A549 (cell line): ENCODE measurements around the gene OTULINL. TPM values are rescaled to one million over a fixed set of nuclear protein-coding genes. Genes with fewer than 3 reads are reported as not detected.

ENCODE experiments used
- ATAC-seq, 2 experiments: fragments of 200-7000 bp in 1 of 2; fragments of >200 bp in 1 of 2; cut with Nextera tagmentation in 1 of 2; cut with Tn5 transposase in 1 of 2; 3 replicates each; pipeline versions ENCODE4 v1.8.0 to v1.9.1; 2018 to 2020; ENCODE audit warnings: mild to moderate bottlenecking in 1 of 2, moderate library complexity in 1 of 2
- CTCF ChIA-PET: fragments of 300-600 bp; sonication (Branson Sonifier 250); formaldehyde crosslinking; extraction: SDS; loops from one replicate; lab custom pipeline; 2021; ENCODE audit warnings: antibody characterized with exemption, inconsistent platforms; lab: Yijun Ruan, JAX
- POLR2A ChIA-PET: fragments of 350-600 bp; formaldehyde crosslinking; extraction: SDS; loops from one replicate; lab custom pipeline; 2021; ENCODE audit warnings: antibody characterized with exemption, inconsistent platforms; lab: Yijun Ruan, JAX
- DNase-seq, 2 experiments: peaks; one replicate each; pipeline versions ENCODE4 v3.0.0 to v3.0.0-alpha.2; 2011 to 2016; ENCODE audit warnings: low read depth in 1 of 2, low spot score in 1 of 2
- FAIRE-seq: peaks from 2 replicates; lab custom pipeline; 2011; peaks lifted over from hg19 to GRCh38; lab: Jason Lieb, UNC
- H3K27ac ChIP-seq, 2 experiments: fragments of >200 bp; sonication (Bioruptor Twin); formaldehyde crosslinking; 3 replicates each; pipeline ENCODE4 v1.5.1; 2016 to 2017
- H3K4me1 ChIP-seq: fragments of >200 bp; sonication (Bioruptor Twin); formaldehyde crosslinking; 3 replicates; pipeline ENCODE4 v1.6.1; 2016
- H3K4me2 ChIP-seq: fragments of >200 bp; sonication (Bioruptor Twin); formaldehyde crosslinking; 3 replicates; pipeline ENCODE4 v1.6.1; 2016
- H3K4me3 ChIP-seq: fragments of >200 bp; sonication (Bioruptor Twin); formaldehyde crosslinking; 3 replicates; pipeline ENCODE4 v1.5.1; 2016
- H3K9me3 ChIP-seq: fragments of >200 bp; sonication (Bioruptor Twin); formaldehyde crosslinking; 3 replicates; pipeline ENCODE4 v1.6.1; 2016
- ATOH8 ChIP-seq: fragments of 250-450 bp; sonication (Bioruptor Pico); IDR thresholded peaks from 2 replicates; pipeline ENCODE4 v1.5.0; 2020; ENCODE audit warnings: low read depth, mild to moderate bottlenecking, moderate library complexity
- CBX8 ChIP-seq: fragments of 200-600 bp; sonication (generic); IDR thresholded peaks from 2 replicates; pipeline ENCODE4 v1.6.1; 2016
- CEBPB ChIP-seq, 2 experiments: fragments of >200 bp in 1 of 2; sonication (Bioruptor Twin) in 1 of 2; formaldehyde crosslinking in 1 of 2; IDR thresholded peaks; 2 replicates each; pipeline ENCODE4 v1.6.1; 2012 to 2016
- EP300 ChIP-seq, 2 experiments: fragments of >200 bp; sonication (Bioruptor Twin); formaldehyde crosslinking; IDR thresholded peaks; 2 replicates in 1 of 2; 3 replicates in 1 of 2; pipeline ENCODE4 v1.6.1; 2016 to 2017
- FOSB ChIP-seq: fragments of 250-450 bp; sonication (Bioruptor Pico); IDR thresholded peaks from 2 replicates; pipeline ENCODE4 v1.5.0; 2020; ENCODE audit warnings: mild to moderate bottlenecking, moderate library complexity
- HEYL ChIP-seq: fragments of 250-450 bp; sonication (Bioruptor Pico); IDR thresholded peaks from 2 replicates; pipeline ENCODE4 v1.8.0; 2021; ENCODE audit warnings: mild to moderate bottlenecking, moderate library complexity
- HOXB13 ChIP-seq: fragments of 250-450 bp; sonication (Bioruptor Pico); IDR thresholded peaks from 2 replicates; pipeline ENCODE4 v1.5.0; 2020; ENCODE audit warnings: low read depth, mild to moderate bottlenecking, moderate library complexity
- MAZ ChIP-seq: fragments of 150-350 bp; IDR thresholded peaks from 2 replicates; pipeline ENCODE4 v1.6.1; 2014; ENCODE audit warnings: antibody characterized with exemption, low read depth, low read length, borderline replicate concordance
- NPAS2 ChIP-seq: fragments of 250-450 bp; sonication (Bioruptor Pico); IDR thresholded peaks from 2 replicates; pipeline ENCODE4 v1.8.0; 2022; ENCODE audit warnings: mild to moderate bottlenecking, moderate library complexity, borderline replicate concordance
- NR3C1 ChIP-seq: fragments of >200 bp; sonication (Bioruptor Twin); formaldehyde crosslinking; IDR thresholded peaks from 3 replicates; pipeline ENCODE4 v1.6.1; 2017
- PHF8 ChIP-seq: fragments of 200-600 bp; sonication (generic); IDR thresholded peaks from 2 replicates; pipeline ENCODE4 v1.6.1; 2016; ENCODE audit warnings: low read depth, mild to moderate bottlenecking, antibody characterized with exemption, moderate library complexity, borderline replicate concordance
- RARB ChIP-seq: fragments of 250-450 bp; sonication (Bioruptor Pico); IDR thresholded peaks from 2 replicates; pipeline ENCODE4 v1.8.0; 2021; ENCODE audit warnings: mild to moderate bottlenecking, moderate library complexity
- RNF2 ChIP-seq: fragments of 200-600 bp; sonication (generic); IDR thresholded peaks from 2 replicates; pipeline ENCODE4 v1.6.1; 2016; ENCODE audit warnings: low read depth, mild to moderate bottlenecking, antibody characterized with exemption, moderate library complexity, borderline replicate concordance
- TFCP2L1 ChIP-seq: fragments of 250-450 bp; sonication (Bioruptor Pico); IDR thresholded peaks from 2 replicates; pipeline ENCODE4 v1.5.0; 2021; ENCODE audit warnings: mild to moderate bottlenecking
- ZC3H11A ChIP-seq: fragments of 450-650 bp; IDR thresholded peaks from 2 replicates; pipeline ENCODE4 v1.6.1; 2014; ENCODE audit warnings: antibody characterized with exemption, mild to moderate bottlenecking
- ZNF302 ChIP-seq: fragments of 250-450 bp; sonication (Bioruptor Pico); IDR thresholded peaks from 2 replicates; pipeline ENCODE4 v1.9.0; 2021; ENCODE audit warnings: inconsistent platforms, mild to moderate bottlenecking, moderate library complexity
- WGBS: methylation state at CpG from one replicate; pipeline ENCODE4 v1.1.6; 2017; ENCODE audit errors: missing lambda C conversion rate; 5-methylcytosine and 5-hydroxymethylcytosine counted together
- polyA plus RNA-seq, 4 experiments: library from polyadenylated mRNA; depleted of rRNA in 3 of 4; stranded (reverse); fragments of >200 nt; fragmentation: RNase III in 1 of 4; extraction: RNeasy Plus Mini Kit Qiagen cat#74134 plus additional on column Dnase treatment in 1 of 4; gene quantifications; 2 replicates in 3 of 4; 3 replicates in 1 of 4; pipeline ENCODE4 v1.2.3, GENCODE V29; 2011 to 2017
- TF ChIP-seq, protein P1 (sequence below): IDR thresholded peaks from 2 replicates; pipeline ENCODE4 v1.6.1; 2012; ENCODE audit warnings: low read depth, borderline replicate concordance
- TF ChIP-seq, protein P2 (sequence below): fragments of 200-600 bp; sonication (generic); IDR thresholded peaks from 2 replicates; pipeline ENCODE4 v1.6.1; 2016; ENCODE audit warnings: antibody characterized with exemption, mild to moderate bottlenecking, moderate library complexity
- TF ChIP-seq, protein P3 (sequence below): IDR thresholded peaks from 2 replicates; pipeline ENCODE4 v1.6.1; 2012

The OTULINL gene
- polyA plus RNA-seq, 2 of the 4 experiments (the other 2 are of a cell fraction), result 2.9 to 3.7 TPM

DNA sequence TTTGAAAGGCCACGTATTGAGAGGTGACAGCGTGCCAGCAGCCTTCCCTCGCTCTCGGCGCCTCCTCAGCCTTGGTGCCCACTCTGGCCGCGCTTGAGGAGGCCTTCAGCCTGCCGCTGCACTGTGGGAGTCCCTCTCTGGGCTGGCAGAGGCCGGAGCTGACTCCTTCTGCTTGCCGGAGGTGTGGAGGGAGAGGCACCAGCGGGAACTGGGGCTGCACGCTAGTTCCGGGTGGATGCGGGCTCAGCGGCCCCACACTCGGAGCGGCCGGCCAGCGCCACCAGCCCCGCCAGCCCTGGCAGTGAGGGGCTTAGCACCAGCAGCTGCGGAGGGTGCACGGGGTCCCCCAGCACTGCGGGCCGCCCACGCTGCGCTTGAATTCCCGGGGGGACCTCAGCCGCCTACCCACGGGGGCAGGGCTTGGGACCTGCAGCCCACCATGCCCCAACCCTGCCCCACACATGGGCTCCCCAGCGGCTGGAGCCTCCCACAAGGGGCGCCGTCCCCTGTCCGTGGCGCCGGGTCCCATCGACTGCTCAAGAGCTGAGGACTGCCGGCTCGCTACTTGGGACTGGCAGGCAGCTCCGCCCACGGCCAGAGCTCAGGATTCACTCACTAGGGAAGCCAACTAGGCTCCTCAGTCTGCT lies 4.4 kb upstream of the OTULINL start:
- no peak for TF ChIP-seq PHF8
- no peak for TF ChIP-seq CBX8
- no peak for TF ChIP-seq EP300 (IDR thresholded peaks at IDR 0.05)
- TF ChIP-seq, protein P1, sequence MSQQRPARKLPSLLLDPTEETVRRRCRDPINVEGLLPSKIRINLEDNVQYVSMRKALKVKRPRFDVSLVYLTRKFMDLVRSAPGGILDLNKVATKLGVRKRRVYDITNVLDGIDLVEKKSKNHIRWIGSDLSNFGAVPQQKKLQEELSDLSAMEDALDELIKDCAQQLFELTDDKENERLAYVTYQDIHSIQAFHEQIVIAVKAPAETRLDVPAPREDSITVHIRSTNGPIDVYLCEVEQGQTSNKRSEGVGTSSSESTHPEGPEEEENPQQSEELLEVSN, result no peak
- no peak for TF ChIP-seq RNF2
- no peak for TF ChIP-seq HOXB13
- TF ChIP-seq ATOH8 (CRISPR knock-in tag), result no peak
- no peak for TF ChIP-seq CEBPB (IDR thresholded peaks at IDR 0.05)
- no peak for TF ChIP-seq RARB (CRISPR knock-in tag)
- TF ChIP-seq NPAS2, result no peak
- TF ChIP-seq, protein P2, sequence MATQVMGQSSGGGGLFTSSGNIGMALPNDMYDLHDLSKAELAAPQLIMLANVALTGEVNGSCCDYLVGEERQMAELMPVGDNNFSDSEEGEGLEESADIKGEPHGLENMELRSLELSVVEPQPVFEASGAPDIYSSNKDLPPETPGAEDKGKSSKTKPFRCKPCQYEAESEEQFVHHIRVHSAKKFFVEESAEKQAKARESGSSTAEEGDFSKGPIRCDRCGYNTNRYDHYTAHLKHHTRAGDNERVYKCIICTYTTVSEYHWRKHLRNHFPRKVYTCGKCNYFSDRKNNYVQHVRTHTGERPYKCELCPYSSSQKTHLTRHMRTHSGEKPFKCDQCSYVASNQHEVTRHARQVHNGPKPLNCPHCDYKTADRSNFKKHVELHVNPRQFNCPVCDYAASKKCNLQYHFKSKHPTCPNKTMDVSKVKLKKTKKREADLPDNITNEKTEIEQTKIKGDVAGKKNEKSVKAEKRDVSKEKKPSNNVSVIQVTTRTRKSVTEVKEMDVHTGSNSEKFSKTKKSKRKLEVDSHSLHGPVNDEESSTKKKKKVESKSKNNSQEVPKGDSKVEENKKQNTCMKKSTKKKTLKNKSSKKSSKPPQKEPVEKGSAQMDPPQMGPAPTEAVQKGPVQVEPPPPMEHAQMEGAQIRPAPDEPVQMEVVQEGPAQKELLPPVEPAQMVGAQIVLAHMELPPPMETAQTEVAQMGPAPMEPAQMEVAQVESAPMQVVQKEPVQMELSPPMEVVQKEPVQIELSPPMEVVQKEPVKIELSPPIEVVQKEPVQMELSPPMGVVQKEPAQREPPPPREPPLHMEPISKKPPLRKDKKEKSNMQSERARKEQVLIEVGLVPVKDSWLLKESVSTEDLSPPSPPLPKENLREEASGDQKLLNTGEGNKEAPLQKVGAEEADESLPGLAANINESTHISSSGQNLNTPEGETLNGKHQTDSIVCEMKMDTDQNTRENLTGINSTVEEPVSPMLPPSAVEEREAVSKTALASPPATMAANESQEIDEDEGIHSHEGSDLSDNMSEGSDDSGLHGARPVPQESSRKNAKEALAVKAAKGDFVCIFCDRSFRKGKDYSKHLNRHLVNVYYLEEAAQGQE, result no peak
- no peak for TF ChIP-seq TFCP2L1
- no peak for TF ChIP-seq MAZ
- TF ChIP-seq, all 56 proteins: peak for 0
- H3K4me2 ChIP-seq, result no peak overlapping the region
- peaks cover 4% of the 10 kb centered on the region; the same call in 1 of the 3 replicates for H3K4me1 ChIP-seq
- FAIRE-seq (no peak), ATAC-seq (no peak), DNase-seq (no peak)
- H3K27ac ChIP-seq, result no peak overlapping the region
- no peaks in the 10 kb centered on the region for H3K9me3 ChIP-seq
- WGBS, result 84% methylated on average over 19 of the region's 40 CpGs
- ChIA-PET CTCF (interaction anchor here (1.2 kb wide), 1 partner anchor 71 kb away, joined by 4 read pairs; no protein-coding TSS in a partner anchor), POLR2A (no interaction called here)
- H3K4me3 ChIP-seq, result no peak overlapping the region

- Histone ChIP-seq H3K9me3 (no peaks in the 10 kb centered on the region), H3K4me3 (no peak overlapping the region), H3K4me1 (peaks cover 7% of the 10 kb centered on the region; the same call in 1 of the 3 replicates), H3K4me2 (no peak overlapping the region), H3K27ac (no peak overlapping the region)
- DNase-seq (peak in 1 of 2 experiments; percentile 36), FAIRE-seq (no peak), ATAC-seq (no peak)
- 41% methylated on average over 4 of the region's 4 CpGs for WGBS
- ChIA-PET CTCF (interaction anchor here (1.2 kb wide), 1 partner anchor 70 kb away, joined by 4 read pairs; no protein-coding TSS in a partner anchor), POLR2A (no interaction called here)
- no peak for TF ChIP-seq ZC3H11A
- TF ChIP-seq, all 56 proteins: peak for 0
These were observed 3.6 kb upstream of the OTULINL start for GRCh38 chr5:14577971-14578370.

- Histone ChIP-seq H3K27ac (no peak overlapping the region), H3K4me2 (no peak overlapping the region), H3K9me3 (no peaks in the 10 kb centered on the region), H3K4me3 (no peak overlapping the region), H3K4me1 (peaks cover 7% of the 10 kb centered on the region; the same call in 1 of the 3 replicates)
- FAIRE-seq (no peak), ATAC-seq (no peak), DNase-seq (no peak)
- TF ChIP-seq, protein P3, sequence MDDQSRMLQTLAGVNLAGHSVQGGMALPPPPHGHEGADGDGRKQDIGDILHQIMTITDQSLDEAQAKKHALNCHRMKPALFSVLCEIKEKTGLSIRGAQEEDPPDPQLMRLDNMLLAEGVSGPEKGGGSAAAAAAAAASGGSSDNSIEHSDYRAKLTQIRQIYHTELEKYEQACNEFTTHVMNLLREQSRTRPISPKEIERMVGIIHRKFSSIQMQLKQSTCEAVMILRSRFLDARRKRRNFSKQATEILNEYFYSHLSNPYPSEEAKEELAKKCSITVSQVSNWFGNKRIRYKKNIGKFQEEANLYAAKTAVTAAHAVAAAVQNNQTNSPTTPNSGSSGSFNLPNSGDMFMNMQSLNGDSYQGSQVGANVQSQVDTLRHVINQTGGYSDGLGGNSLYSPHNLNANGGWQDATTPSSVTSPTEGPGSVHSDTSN, result no peak
- no peak for TF ChIP-seq HEYL
- no peak for TF ChIP-seq ZNF302 (CRISPR knock-in tag)
- no peak for TF ChIP-seq NR3C1
- no peak for TF ChIP-seq FOSB (CRISPR knock-in tag)
- ChIA-PET POLR2A (no interaction called here), CTCF (no interaction called here)
- 49% methylated on average over 7 of the region's 7 CpGs for WGBS
These were observed 2.3 kb upstream of the OTULINL start for GRCh38 chr5:14579246-14579645.
